DOHH2 (cell line): Measurements from ENCODE around the gene SP2.

ENCODE experiments used
- H3F3A ChIP-seq: fragments of 200-600 bp; sonication (generic), shearing (Covaris generic); 2 replicates; pipeline ENCODE4 v1.6.0; 2016; ENCODE audit warnings: antibody characterized with exemption, mild to moderate bottlenecking; ENCODE audit not compliant: control insufficient read depth, insufficient read depth
- H3K27ac ChIP-seq: fragments of 200-600 bp; sonication (generic); 2 replicates; pipeline ENCODE4 v1.5.1; 2014; ENCODE audit warnings: low read depth, mild to moderate bottlenecking, low read length, moderate library complexity
- H3K27me3 ChIP-seq: fragments of 200-600 bp; sonication (generic); 2 replicates; pipeline ENCODE4 v1.6.1; 2014; ENCODE audit warnings: mild to moderate bottlenecking, low read length, mixed read lengths; ENCODE audit not compliant: control insufficient read depth
- H3K36me3 ChIP-seq: fragments of 200-600 bp; sonication (generic); 2 replicates; pipeline ENCODE4 v1.6.1; 2014; ENCODE audit warnings: mild to moderate bottlenecking, low read length, moderate library complexity, mixed read lengths; ENCODE audit not compliant: control insufficient read depth
- H3K4me1 ChIP-seq: fragments of 200-600 bp; sonication (generic); 2 replicates; pipeline ENCODE4 v1.6.1; 2014; ENCODE audit warnings: mild to moderate bottlenecking, low read length, mixed read lengths; ENCODE audit not compliant: control insufficient read depth
- H3K4me2 ChIP-seq: fragments of 200-600 bp; sonication (generic); 2 replicates; pipeline ENCODE4 v1.6.0; 2014; ENCODE audit warnings: mild to moderate bottlenecking, low read length, moderate library complexity
- H3K4me3 ChIP-seq: fragments of 200-600 bp; sonication (generic); 2 replicates; pipeline ENCODE4 v1.5.1; 2014; ENCODE audit warnings: mild to moderate bottlenecking, low read length, mixed read lengths
- H3K79me2 ChIP-seq: fragments of 200-600 bp; sonication (generic); 2 replicates; pipeline ENCODE4 v1.6.1; 2014; ENCODE audit warnings: mild to moderate bottlenecking, low read length, mixed read lengths; ENCODE audit not compliant: control insufficient read depth
- H3K9me2 ChIP-seq: fragments of 200-600 bp; sonication (generic); replicated peaks from 2 replicates; pipeline ENCODE4 v1.6.1; 2014; ENCODE audit warnings: mild to moderate bottlenecking, low read length, mixed read lengths; ENCODE audit not compliant: control insufficient read depth
- H3K9me3 ChIP-seq: fragments of 200-600 bp; sonication (generic); 2 replicates; pipeline ENCODE4 v1.6.1; 2014; ENCODE audit warnings: antibody characterized with exemption, low read length, mixed read lengths; ENCODE audit not compliant: control insufficient read depth, insufficient read depth
- H4K20me1 ChIP-seq: fragments of 200-600 bp; sonication (generic); 2 replicates; pipeline ENCODE4 v1.6.0; 2014; ENCODE audit warnings: low read depth, mild to moderate bottlenecking, antibody characterized with exemption, low read length, moderate library complexity; ENCODE audit not compliant: control insufficient read depth, insufficient read depth
- EZH2phosphoT487 ChIP-seq: fragments of 200-600 bp; sonication (generic); IDR thresholded peaks from 2 replicates; pipeline ENCODE4 v1.6.1; 2017; ENCODE audit warnings: borderline replicate concordance, mild to moderate bottlenecking, antibody characterized with exemption, low read length, moderate library complexity, mixed read lengths
- TF ChIP-seq, protein P1 (sequence below): fragments of 200-600 bp; sonication (generic); IDR thresholded peaks from one replicate; pipeline ENCODE4 v1.5.1; 2014; ENCODE audit warnings: antibody characterized with exemption, mild to moderate bottlenecking, low read depth, low read length; ENCODE audit not compliant: poor library complexity, severe bottlenecking

Gene SP2

DNA sequence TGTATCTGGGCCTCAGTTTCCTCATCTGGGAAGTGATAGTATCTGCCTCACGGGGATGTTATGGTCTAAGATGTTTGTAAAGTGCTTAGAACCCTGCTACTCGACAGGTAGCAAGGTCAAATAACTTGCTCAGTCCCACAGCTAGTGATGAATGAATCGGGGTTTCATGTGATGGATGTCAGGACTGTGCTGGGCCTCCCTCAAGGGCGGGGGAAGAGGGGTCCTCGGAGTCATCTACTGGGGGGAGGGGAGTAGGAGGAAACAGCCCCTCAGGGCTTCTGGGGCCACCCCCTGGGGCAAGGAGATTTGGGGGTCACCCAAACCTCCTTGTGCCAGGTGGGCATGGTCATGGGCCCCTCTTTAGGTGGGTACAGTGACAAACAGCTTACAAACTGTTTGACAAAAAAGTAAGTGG, 46.1 kb downstream of the SP2 start:
- peaks cover 51% of the 10 kb centered on the region for H3K4me1 ChIP-seq
- H3K27ac ChIP-seq = peak overlapping the region; percentile 45; the same call in 1 of the 2 replicates
- H3F3A ChIP-seq = no peaks in the 10 kb centered on the region
- H3K79me2 ChIP-seq = peaks cover 23% of the 10 kb centered on the region
- no peaks in the 10 kb centered on the region for H3K9me3 ChIP-seq
- no peaks in the 10 kb centered on the region for H4K20me1 ChIP-seq
- no peaks in the 10 kb centered on the region for H3K9me2 ChIP-seq
- H3K27me3 ChIP-seq = no peaks in the 10 kb centered on the region
- TF ChIP-seq EZH2phosphoT487 = no peak
- TF ChIP-seq, protein P1, sequence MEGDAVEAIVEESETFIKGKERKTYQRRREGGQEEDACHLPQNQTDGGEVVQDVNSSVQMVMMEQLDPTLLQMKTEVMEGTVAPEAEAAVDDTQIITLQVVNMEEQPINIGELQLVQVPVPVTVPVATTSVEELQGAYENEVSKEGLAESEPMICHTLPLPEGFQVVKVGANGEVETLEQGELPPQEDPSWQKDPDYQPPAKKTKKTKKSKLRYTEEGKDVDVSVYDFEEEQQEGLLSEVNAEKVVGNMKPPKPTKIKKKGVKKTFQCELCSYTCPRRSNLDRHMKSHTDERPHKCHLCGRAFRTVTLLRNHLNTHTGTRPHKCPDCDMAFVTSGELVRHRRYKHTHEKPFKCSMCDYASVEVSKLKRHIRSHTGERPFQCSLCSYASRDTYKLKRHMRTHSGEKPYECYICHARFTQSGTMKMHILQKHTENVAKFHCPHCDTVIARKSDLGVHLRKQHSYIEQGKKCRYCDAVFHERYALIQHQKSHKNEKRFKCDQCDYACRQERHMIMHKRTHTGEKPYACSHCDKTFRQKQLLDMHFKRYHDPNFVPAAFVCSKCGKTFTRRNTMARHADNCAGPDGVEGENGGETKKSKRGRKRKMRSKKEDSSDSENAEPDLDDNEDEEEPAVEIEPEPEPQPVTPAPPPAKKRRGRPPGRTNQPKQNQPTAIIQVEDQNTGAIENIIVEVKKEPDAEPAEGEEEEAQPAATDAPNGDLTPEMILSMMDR = no peak
- peak overlapping the region; percentile 98 for H3K4me2 ChIP-seq
- peaks cover 31% of the 10 kb centered on the region for H3K36me3 ChIP-seq
- H3K4me3 ChIP-seq = peak overlapping the region; percentile 88

DNA sequence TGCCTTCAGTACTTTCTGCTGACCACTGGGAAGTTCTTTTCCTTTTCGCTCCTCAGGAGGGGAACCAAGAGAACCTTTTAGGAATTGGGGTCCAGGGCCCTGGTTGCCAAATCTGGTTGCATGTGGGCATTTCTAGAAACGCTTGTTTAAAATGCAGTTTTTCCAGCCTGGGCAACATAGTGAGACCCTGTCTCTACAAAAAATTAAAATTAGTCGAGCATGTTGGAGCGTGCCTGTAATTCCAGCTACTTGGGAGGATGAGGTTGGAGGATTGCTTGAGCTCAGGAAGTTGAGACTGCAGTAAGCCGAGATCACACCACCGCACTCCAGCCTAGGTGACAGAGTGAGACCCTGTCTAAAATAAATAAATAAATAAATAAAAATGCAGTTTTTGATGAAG, 46.5 kb downstream of the SP2 start:
- Histone ChIP-seq H3K4me1 (peaks cover 51% of the 10 kb centered on the region), H3K27me3 (no peaks in the 10 kb centered on the region)

DNA sequence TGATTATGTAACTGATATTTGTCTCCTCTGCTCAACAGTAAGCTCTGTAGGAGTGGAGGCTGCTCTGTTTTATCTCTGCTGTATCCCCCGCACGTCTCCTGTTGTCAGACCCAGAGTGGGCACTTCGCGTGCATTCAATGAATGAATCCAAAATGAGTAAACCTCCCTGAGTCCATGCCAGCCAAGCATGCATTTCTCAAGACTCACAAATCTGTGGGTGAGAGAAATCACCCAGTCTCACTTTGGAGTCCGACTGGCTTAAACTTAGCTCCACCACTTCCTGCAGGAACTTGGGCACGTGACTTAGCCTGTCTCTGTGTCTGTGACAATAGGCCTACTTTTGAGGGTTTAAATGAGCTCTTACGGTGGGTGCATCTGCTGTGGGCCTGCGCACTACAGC, 49.0 kb downstream of the SP2 start:
- no peaks in the 10 kb centered on the region for H3K9me3 ChIP-seq
- no peak for TF ChIP-seq EZH2phosphoT487
- TF ChIP-seq, protein P1 = no peak
- H3K79me2 ChIP-seq = peaks cover 23% of the 10 kb centered on the region
- 0 out of 2 replicates have a peak overlapping the region, but pooled peaks have one; percentile 3 for H3K4me3 ChIP-seq
- H3F3A ChIP-seq = no peaks in the 10 kb centered on the region
- peak overlapping the region; percentile 19 for H3K27ac ChIP-seq
- H3K4me2 ChIP-seq = peak overlapping the region; percentile 45
- H3K4me1 ChIP-seq = peaks cover 56% of the 10 kb centered on the region
- no peaks in the 10 kb centered on the region for H3K27me3 ChIP-seq
- H3K36me3 ChIP-seq = peaks cover 51% of the 10 kb centered on the region
- no peaks in the 10 kb centered on the region for H4K20me1 ChIP-seq
- no peaks in the 10 kb centered on the region for H3K9me2 ChIP-seq

More for the DNA sequence above, 46.5 kb downstream of the SP2 start:
- Histone ChIP-seq H3K36me3 (peaks cover 33% of the 10 kb centered on the region), H3K4me2 (peak overlapping the region; percentile 98), H3K9me3 (no peaks in the 10 kb centered on the region), H3K27ac (no peak overlapping the region), H3F3A (no peaks in the 10 kb centered on the region), H3K9me2 (no peaks in the 10 kb centered on the region), H3K4me3 (peak overlapping the region; percentile 88), H4K20me1 (no peaks in the 10 kb centered on the region), H3K79me2 (peaks cover 23% of the 10 kb centered on the region)
- TF ChIP-seq, protein P1 = no peak
- no peak for TF ChIP-seq EZH2phosphoT487
